Type B pancreatic cell (in vitro differentiated cells): ENCODE data around the gene MRTFB. TPM values are rescaled to one million over a fixed set of nuclear protein-coding genes. Genes with fewer than 3 reads are reported as not detected.

Experiments
- DNase-seq: peaks from one replicate; pipeline ENCODE4 v3.0.0; 2021; ENCODE audit warnings: mixed read lengths; ENCODE audit not compliant: unreplicated experiment; ENCODE audit errors: extremely low spot score
- H3K27ac Mint-ChIP-seq: 2 replicates; pipeline ENCODE4 v1.8.0; 2021; ENCODE audit warnings: mild to moderate bottlenecking, mixed read lengths
- H3K27me3 Mint-ChIP-seq: 2 replicates; pipeline ENCODE4 v1.8.0; 2021; ENCODE audit warnings: mixed read lengths
- H3K36me3 Mint-ChIP-seq: 2 replicates; pipeline ENCODE4 v1.8.0; 2021; ENCODE audit warnings: mixed read lengths
- H3K4me1 Mint-ChIP-seq: one replicate; pipeline ENCODE4 v1.8.0; 2021; ENCODE audit warnings: mixed read lengths; ENCODE audit not compliant: unreplicated experiment
- H3K4me3 Mint-ChIP-seq: 2 replicates; pipeline ENCODE4 v1.8.0; 2021; ENCODE audit warnings: mild to moderate bottlenecking, mixed read lengths
- H3K9me3 Mint-ChIP-seq: 2 replicates; pipeline ENCODE4 v1.8.0; 2021; ENCODE audit warnings: mixed read lengths
- total RNA-seq: library from RNA; stranded (reverse); gene quantifications from 2 replicates; pipeline ENCODE4 v1.2.1, GENCODE V29; 2021; ENCODE audit warnings: low replicate concordance
- TF ChIP-seq, protein P1 (sequence below): fragments of 200-600 bp; sonication (generic); conservative IDR thresholded peaks from 2 replicates; pipeline ENCODE4 v1.5.0; 2021; ENCODE audit warnings: antibody characterized with exemption, mild to moderate bottlenecking

The MRTFB gene
- total RNA-seq, 1 donor from 2014 or later: 61.0 TPM

DNA sequence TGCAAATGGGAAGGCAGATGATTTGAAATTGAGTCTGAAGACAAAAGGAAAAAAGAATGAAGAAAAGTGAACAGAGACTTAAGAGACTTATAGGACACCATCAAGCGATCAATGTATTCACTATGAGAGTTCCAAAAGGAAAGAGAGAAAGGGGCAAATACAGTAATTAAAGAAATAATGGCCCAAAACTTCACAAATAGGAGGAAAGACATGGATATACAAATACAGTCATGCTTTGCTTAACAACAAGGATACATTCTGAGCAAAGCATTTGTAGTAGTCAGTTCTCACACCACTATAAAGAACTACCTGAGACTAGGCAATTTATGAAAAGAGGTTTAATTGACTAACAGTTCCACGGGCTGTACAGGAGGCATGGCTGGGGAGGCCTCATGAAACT, 152.5 kb downstream of the MRTFB start:
- H3K27ac Mint-ChIP-seq: no peak overlapping the region
- H3K36me3 Mint-ChIP-seq: peaks cover 59% of the 10 kb centered on the region
- H3K27me3 Mint-ChIP-seq: no peaks in the 10 kb centered on the region
- peaks cover 6% of the 10 kb centered on the region for H3K9me3 Mint-ChIP-seq
- H3K4me1 Mint-ChIP-seq: no peaks in the 10 kb centered on the region
- no peak for DNase-seq
- H3K4me3 Mint-ChIP-seq: no peak overlapping the region
- TF ChIP-seq, protein P1, sequence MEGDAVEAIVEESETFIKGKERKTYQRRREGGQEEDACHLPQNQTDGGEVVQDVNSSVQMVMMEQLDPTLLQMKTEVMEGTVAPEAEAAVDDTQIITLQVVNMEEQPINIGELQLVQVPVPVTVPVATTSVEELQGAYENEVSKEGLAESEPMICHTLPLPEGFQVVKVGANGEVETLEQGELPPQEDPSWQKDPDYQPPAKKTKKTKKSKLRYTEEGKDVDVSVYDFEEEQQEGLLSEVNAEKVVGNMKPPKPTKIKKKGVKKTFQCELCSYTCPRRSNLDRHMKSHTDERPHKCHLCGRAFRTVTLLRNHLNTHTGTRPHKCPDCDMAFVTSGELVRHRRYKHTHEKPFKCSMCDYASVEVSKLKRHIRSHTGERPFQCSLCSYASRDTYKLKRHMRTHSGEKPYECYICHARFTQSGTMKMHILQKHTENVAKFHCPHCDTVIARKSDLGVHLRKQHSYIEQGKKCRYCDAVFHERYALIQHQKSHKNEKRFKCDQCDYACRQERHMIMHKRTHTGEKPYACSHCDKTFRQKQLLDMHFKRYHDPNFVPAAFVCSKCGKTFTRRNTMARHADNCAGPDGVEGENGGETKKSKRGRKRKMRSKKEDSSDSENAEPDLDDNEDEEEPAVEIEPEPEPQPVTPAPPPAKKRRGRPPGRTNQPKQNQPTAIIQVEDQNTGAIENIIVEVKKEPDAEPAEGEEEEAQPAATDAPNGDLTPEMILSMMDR: no peak

DNA sequence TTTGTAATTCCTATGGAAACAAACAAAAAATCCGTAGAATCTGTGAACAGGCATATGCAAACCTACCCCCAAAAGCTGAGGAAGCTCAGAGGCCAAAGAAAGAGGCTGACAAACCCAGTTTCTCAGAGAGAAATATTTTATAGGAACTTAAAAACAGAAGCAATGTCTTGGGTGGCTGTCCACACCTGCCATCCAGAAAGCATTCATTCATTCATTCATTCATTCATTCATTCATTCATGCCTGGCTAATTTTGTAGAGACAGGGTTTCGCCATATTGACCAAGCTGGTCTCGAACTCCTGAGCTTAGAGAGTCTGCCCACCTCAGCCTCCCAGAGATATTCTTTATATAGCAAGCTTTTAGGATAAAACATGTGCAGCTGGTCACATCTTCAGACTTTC, 154.3 kb downstream of the MRTFB start:
- Mint-ChIP-seq H3K36me3 (peaks cover 48% of the 10 kb centered on the region), H3K4me1 (no peaks in the 10 kb centered on the region), H3K9me3 (peaks cover 6% of the 10 kb centered on the region), H3K27ac (no peak overlapping the region), H3K4me3 (no peak overlapping the region), H3K27me3 (no peaks in the 10 kb centered on the region)
- TF ChIP-seq, protein P1: no peak
- DNase-seq: no peak

- no peak for DNase-seq
- H3K27ac Mint-ChIP-seq: no peak overlapping the region
- no peaks in the 10 kb centered on the region for H3K4me1 Mint-ChIP-seq
- H3K27me3 Mint-ChIP-seq: no peaks in the 10 kb centered on the region
- peaks cover 8% of the 10 kb centered on the region for H3K36me3 Mint-ChIP-seq
- no peak overlapping the region for H3K4me3 Mint-ChIP-seq
- H3K9me3 Mint-ChIP-seq: no peaks in the 10 kb centered on the region
- TF ChIP-seq, protein P1: no peak
These were observed 161.2 kb downstream of the MRTFB start for GRCh38 chr16:14232106-14232864.

DNA sequence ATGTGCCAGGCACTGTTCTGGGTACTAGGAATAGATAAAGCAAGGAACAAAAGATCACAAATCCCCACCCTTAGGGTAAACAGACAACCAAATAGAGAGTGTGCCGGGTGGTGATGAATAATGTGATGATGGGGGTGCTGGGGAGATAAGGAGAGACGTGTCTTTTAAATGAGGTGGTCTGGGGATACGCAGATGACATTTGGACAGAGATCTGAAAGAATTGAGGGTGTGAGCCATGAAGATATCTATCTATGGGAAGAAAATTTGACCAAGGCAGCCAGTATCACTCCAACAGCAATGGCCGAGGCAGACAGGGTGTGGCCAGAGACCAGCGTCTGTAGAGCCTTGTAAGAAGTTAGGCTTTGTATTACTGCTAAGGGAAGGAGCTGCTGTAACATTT, 165.3 kb downstream of the MRTFB start:
- Mint-ChIP-seq H3K27me3 (no peaks in the 10 kb centered on the region), H3K4me1 (no peaks in the 10 kb centered on the region), H3K36me3 (peaks cover 14% of the 10 kb centered on the region), H3K4me3 (no peak overlapping the region), H3K27ac (no peak overlapping the region), H3K9me3 (no peaks in the 10 kb centered on the region)
- TF ChIP-seq, protein P1: no peak
- no peak for DNase-seq

DNA sequence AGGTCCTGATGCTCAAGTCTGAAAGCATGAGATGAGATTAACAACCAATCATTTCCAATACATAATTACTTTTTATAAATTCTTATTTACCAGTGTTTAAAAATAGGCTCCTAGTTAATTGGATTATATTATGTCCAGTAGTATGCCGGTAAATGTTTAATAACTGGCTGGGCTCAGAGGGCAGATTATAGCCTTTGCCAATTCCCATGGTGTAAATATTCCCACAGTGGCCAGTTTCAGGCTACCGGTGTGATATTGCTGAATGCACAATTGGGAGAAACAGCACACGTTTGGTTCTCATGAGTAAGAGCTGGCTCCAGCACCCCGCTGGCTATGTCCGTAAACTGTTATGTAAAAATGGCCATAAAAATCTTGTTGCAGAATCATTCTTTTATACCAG, 167.6 kb downstream of the MRTFB start:
- TF ChIP-seq, protein P1: no peak
- Mint-ChIP-seq H3K9me3 (no peaks in the 10 kb centered on the region), H3K4me3 (no peak overlapping the region), H3K4me1 (no peaks in the 10 kb centered on the region), H3K27me3 (no peaks in the 10 kb centered on the region), H3K27ac (no peak overlapping the region), H3K36me3 (peaks cover 19% of the 10 kb centered on the region)
- no peak for DNase-seq
